Neural progenitor cell (in vitro differentiated cells): ENCODE results near the gene ITGA3.

Experiments used
- CTCF ChIP-seq: fragments of 200-600 bp; sonication (generic); IDR thresholded peaks from 2 replicates; pipeline ENCODE4 v1.5.1; 2017; ENCODE audit warnings: antibody characterized with exemption, mild to moderate bottlenecking
- EZH2 ChIP-seq: fragments of 200-600 bp; sonication (generic); IDR thresholded peaks from 2 replicates; pipeline ENCODE4 v1.6.1; 2017; ENCODE audit warnings: antibody characterized with exemption, mild to moderate bottlenecking, moderate library complexity
- EZH2phosphoT487 ChIP-seq: fragments of 200-600 bp; sonication (generic); IDR thresholded peaks from 2 replicates; pipeline ENCODE4 v1.6.1; 2017; ENCODE audit warnings: antibody characterized with exemption

- TF ChIP-seq CTCF, result no peak
- TF ChIP-seq EZH2phosphoT487, result no peak
- no peak for TF ChIP-seq EZH2
Observed at GRCh38 chr17:50112694-50113093, 56.8 kb downstream of the ITGA3 start.
